Spinal cord (tissue), 10 donors: ENCODE data around the gene SPAG6. TPM values are rescaled to one million over a fixed set of nuclear protein-coding genes. Genes with fewer than 3 reads are reported as not detected.

Experiments used
- DNase-seq, 6 donors: peaks; one replicate each; pipeline versions ENCODE4 v3.0.0 to v3.0.0-alpha.2; 2013 to 2015; ENCODE audit warnings: low spot score in 6 of 6, low read depth in 4 of 6
- H3K27ac ChIP-seq: one replicate; pipeline ENCODE4 v1.5.1; 2013; ENCODE audit warnings: low read depth, low read length, control low read depth
- H3K27me3 ChIP-seq: one replicate; pipeline ENCODE4 v1.6.1; 2013; ENCODE audit warnings: low read length; ENCODE audit not compliant: control insufficient read depth, insufficient read depth
- H3K36me3 ChIP-seq: one replicate; pipeline ENCODE4 v1.6.1; 2013; ENCODE audit warnings: low read length; ENCODE audit not compliant: control insufficient read depth, insufficient read depth
- H3K4me1 ChIP-seq: one replicate; pipeline ENCODE4 v1.6.1; 2013; ENCODE audit warnings: low read length; ENCODE audit not compliant: control insufficient read depth, insufficient read depth
- H3K4me3 ChIP-seq: one replicate; pipeline ENCODE4 v1.5.1; 2013; ENCODE audit warnings: low read depth, low read length, control low read depth
- H3K9me3 ChIP-seq: one replicate; pipeline ENCODE4 v1.6.1; 2013; ENCODE audit warnings: low read length; ENCODE audit not compliant: control insufficient read depth, insufficient read depth
- WGBS: methylation state at CpG from one replicate; pipeline ENCODE4 v1.1.5; 2013; ENCODE audit warnings: missing lambda C conversion rate; ENCODE audit not compliant: insufficient coverage; 5-methylcytosine and 5-hydroxymethylcytosine counted together
- polyA plus RNA-seq, 2 donors: library from polyadenylated mRNA; unstranded; fragments of 120-200 nt; gene quantifications; one replicate each; pipeline ENCODE4 v1.2.1, GENCODE V29; 2013; ENCODE audit not compliant: insufficient read length in 2 of 2
- total RNA-seq, 2 donors: library from RNA; depleted of rRNA in 1 of 2; stranded (reverse); fragments of 120-200 nt in 1 of 2; fragments of >200 nt in 1 of 2; gene quantifications; one replicate each; pipeline versions ENCODE4 v1.2.3 to v1.2.4, GENCODE V29; 2013 to 2014
- donor health status: healthy.

Gene SPAG6
- total and polyA plus RNA-seq, 4 donors = 4.5 to 19.4 (median 11.5) TPM

DNA sequence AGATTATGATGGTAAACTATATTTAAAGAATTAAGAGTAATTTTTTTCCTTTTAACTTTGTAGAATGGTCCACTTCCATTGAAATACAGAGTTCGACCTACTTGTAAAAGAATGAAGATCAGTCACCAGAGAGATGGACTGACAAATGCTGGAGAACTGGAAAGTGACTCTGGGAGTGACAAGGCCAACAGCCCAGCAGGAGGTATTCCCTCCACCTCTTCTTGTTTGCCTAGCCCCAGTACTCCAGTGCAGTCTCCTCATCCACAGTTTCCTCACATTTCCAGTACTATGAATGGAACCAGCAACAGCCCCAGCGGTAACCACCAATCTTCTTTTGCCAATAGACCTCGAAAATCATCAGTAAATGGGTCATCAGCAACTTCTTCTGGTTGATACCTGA is 16.1 kb upstream of the SPAG6 start:
- DNase-seq = no peak
- 40% methylated on average over 1 of the region's 3 CpGs for WGBS
- H3K4me3 ChIP-seq = no peak overlapping the region
- no peaks in the 10 kb centered on the region for H3K9me3 ChIP-seq
- H3K27me3 ChIP-seq = peaks cover 30% of the 10 kb centered on the region
- H3K4me1 ChIP-seq = peaks cover 13% of the 10 kb centered on the region
- H3K27ac ChIP-seq = no peak overlapping the region
- H3K36me3 ChIP-seq = peaks cover 3% of the 10 kb centered on the region

DNA sequence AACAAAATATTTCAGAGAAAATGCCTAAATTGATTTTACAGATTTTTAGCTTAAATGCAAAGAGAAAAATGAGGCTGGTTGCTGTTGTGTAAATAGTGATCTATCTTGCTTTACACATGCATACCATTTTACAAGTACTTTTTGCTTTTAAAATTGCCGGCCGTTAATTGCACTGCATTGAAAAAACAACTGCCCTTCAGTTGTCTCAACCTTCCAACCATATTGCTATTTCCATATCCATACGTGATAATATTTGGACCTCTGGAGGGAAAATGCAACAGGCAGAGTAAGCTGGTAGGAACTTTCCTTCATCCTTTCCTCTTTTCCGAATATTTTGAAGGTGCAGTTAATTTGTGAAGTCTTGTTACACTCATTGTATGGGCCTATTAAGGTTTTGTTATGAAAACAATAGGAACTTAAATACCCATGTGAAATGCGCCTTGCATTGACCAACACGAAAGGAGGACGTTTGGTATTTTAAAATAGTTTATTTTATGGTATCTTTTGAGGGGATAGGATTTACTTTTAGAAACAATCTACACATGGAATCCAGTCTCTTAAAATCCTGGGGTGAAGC is 13.1 kb upstream of the SPAG6 start:
- DNase-seq = no peak
- Histone ChIP-seq H3K27ac (no peak overlapping the region), H3K27me3 (peaks cover 51% of the 10 kb centered on the region), H3K4me3 (no peak overlapping the region), H3K36me3 (peaks cover 3% of the 10 kb centered on the region), H3K9me3 (no peaks in the 10 kb centered on the region), H3K4me1 (peaks cover 34% of the 10 kb centered on the region)
- no CpG with 5 or more reads among the region's 7 CpGs for WGBS

DNA sequence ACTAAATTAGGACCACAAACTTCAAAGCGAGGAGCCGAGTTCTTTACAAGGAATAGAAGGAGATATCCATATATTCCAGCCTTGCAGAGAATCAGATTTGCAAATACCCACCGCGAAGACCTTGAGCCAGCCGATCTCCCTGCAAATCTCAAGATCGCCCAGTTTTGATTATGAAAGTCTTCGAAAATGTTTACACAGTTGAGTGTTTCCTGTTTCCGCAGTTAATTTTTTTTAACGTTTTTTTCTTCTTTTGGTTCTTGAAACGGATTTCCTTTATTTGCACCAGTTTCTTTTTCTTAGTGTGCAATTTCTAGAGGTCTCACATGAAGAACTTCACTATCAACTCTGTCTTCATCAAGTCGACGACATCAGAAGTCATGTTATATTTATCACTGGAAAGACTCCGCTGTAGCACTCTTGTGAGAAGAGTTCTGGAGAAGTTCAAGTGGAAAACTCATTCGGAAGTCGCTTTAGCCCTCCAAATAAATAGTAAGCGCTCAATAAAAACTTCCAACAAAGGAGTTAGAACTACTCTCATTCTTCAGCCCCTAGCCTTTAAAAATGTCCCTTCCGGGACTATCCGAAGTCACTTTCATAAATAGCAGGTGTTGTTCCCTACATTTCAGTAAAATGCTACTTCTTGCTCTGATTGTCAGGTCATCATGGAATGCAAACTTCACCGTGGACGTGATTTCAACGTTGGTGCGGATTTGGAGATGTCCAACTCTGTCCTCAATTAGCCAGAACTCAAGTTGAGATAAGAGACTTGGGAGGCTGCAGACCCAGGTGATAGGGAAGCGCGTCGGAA is 11.9 kb upstream of the SPAG6 start:
- no peak overlapping the region for H3K4me3 ChIP-seq
- 26% methylated on average over 17 of the region's 25 CpGs for WGBS
- peak in 1 of 6 donors; percentile 16 for DNase-seq

DNA sequence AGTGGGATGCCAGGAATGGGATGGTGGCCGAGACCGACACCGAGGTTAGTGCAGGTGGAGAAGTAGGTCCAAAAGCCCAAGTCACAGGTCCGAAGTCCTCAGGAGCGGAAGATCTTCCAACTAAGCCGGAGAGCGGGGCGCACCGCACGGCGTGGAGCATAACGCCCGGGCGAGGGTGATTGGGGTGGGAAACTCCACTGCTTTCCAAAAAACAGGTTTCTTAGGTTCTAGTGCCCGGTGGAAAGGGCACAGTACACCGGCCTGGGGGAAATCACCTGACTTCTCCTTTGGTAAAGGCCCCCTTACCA is 11.4 kb upstream of the SPAG6 start:
- WGBS = 7% methylated on average over 16 of the region's 16 CpGs
- H3K36me3 ChIP-seq = peaks cover 3% of the 10 kb centered on the region
- peaks cover 34% of the 10 kb centered on the region for H3K4me1 ChIP-seq
- H3K9me3 ChIP-seq = no peaks in the 10 kb centered on the region
- peaks cover 68% of the 10 kb centered on the region for H3K27me3 ChIP-seq
- no peak for DNase-seq
- no peak overlapping the region for H3K27ac ChIP-seq
- peak overlapping the region; percentile 22 for H3K4me3 ChIP-seq

More for the DNA sequence above, 11.9 kb upstream of the SPAG6 start:
- Histone ChIP-seq H3K27ac (no peak overlapping the region), H3K27me3 (peaks cover 62% of the 10 kb centered on the region), H3K36me3 (peaks cover 3% of the 10 kb centered on the region), H3K9me3 (no peaks in the 10 kb centered on the region), H3K4me1 (peaks cover 34% of the 10 kb centered on the region)

DNA sequence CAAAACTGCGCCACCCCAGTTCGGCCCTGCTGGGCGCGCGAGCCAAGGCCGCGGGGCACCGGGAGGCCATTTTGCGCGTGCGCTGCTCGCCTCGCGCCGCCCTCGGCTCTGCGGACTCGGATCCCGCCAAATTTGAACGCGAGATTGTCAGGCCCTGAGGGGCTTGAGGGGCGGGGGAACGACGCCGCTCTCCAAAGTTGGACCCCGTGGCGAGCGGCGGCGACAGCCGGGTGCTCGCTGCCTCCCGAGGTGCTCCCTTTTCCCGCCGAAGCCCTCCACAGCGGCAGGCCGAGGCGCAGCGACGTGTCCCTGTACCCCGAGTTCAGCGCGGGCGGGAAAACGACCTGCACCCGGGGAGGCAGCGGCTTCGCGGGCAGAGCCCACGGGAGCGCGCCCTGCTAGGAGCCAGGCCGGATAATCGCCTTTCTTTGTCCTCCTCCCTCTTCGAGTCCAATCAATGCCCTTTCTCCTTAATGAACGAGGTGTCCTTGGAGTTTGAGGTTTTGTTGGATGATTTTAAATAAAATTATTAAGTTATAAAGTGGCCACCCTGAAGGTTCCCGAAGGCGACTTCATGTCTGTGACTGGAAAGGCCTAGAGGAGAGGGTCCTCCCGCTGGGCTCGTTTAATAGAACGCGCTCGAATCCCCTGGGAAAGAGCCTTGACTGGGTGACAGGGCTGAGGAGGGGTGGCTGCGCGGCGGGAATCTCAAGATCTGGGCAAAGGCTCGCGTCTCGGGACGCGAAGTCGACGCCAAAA is 10.7 kb upstream of the SPAG6 start:
- Histone ChIP-seq H3K27ac (no peak overlapping the region), H3K36me3 (no peaks in the 10 kb centered on the region), H3K9me3 (no peaks in the 10 kb centered on the region), H3K4me3 (peak overlapping the region; percentile 39), H3K4me1 (peaks cover 34% of the 10 kb centered on the region), H3K27me3 (peaks cover 75% of the 10 kb centered on the region)
- WGBS = 1% methylated on average over 69 of the region's 73 CpGs
- peak in 2 of 6 donors; percentile 82 to 85 for DNase-seq

DNA sequence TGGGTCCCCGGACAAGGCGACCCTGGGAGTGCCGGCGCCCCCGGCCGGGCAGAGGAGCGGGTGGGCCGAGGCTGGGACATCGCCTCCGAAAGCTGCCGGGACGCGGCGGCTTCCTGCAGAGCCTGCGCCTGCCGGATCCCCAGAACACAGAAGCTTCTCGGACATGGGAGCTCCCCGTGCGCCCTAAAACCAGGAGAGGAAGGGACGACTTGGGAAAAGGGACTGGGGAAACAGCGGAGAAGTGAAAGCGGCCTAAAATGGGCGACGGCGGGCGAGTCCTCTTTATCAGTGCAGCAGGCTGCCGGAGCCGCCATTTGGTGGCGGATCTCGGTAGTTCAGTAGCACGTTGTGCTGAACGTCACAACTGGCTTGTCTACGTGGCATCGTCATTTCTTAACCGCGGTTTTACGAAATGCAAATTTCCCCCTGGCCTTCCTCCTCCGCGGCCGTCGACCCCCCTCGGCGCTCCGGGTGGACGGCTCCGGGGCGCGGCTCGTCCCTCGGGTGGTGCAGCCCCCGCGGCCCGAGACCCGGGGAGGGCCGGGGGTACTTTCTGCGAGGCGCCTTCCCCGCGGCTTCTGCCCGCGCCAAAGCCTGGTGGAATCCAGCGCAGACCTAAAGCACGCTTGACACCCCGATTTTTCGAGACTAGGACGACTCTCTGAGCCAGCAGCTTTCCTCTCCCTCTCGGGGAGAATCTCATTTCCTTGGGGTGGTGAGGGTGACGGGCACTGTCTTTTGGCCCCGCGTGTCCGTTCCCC is 9.9 kb upstream of the SPAG6 start:
- Histone ChIP-seq H3K27ac (no peak overlapping the region), H3K4me1 (peaks cover 36% of the 10 kb centered on the region), H3K4me3 (peak overlapping the region; percentile 39), H3K27me3 (peaks cover 82% of the 10 kb centered on the region), H3K9me3 (no peaks in the 10 kb centered on the region), H3K36me3 (no peaks in the 10 kb centered on the region)
- under 1% methylated on average over 69 of the region's 71 CpGs for WGBS
- DNase-seq = peak in 2 of 6 donors; percentile 85 to 86

DNA sequence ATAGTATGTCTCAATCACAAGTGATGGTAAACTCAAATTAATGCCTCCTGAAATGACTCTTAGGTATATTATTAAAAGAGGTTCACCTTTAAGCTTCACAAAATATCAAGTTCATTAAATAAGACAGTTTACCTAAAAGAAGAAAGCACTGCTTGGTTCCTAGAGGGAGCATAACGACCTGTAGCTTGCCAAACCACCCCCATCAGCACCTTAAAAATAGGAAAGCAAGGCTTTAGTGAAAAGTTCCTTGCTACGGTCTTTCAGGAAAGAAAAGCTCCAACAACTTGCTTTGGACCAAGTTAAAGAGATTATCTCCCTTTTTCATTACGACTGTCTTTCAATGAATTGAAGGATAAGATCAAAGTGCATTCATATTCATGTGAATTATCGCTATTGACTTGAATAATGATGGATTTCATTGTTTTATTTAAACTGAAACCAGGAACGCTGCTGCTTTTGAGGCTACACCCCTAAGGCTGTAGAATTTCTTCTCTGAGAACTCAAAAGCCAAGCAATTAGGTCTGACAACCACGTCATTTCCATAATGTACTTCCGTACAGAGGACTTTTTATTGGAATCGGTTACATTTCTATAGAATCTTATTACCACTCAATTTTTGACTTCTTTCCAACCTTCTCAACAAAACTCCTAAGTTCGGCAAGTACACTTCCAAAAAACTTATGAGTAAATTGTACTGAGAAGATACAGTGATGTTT is 7.0 kb upstream of the SPAG6 start:
- peaks cover 44% of the 10 kb centered on the region for H3K4me1 ChIP-seq
- peaks cover 94% of the 10 kb centered on the region for H3K27me3 ChIP-seq
- WGBS = no CpG with 5 or more reads among the region's 9 CpGs
- H3K27ac ChIP-seq = no peak overlapping the region
- no peaks in the 10 kb centered on the region for H3K9me3 ChIP-seq
- peak in 2 of 6 donors; percentile 37 to 44 for DNase-seq
- no peak overlapping the region for H3K4me3 ChIP-seq
- H3K36me3 ChIP-seq = no peaks in the 10 kb centered on the region

DNA sequence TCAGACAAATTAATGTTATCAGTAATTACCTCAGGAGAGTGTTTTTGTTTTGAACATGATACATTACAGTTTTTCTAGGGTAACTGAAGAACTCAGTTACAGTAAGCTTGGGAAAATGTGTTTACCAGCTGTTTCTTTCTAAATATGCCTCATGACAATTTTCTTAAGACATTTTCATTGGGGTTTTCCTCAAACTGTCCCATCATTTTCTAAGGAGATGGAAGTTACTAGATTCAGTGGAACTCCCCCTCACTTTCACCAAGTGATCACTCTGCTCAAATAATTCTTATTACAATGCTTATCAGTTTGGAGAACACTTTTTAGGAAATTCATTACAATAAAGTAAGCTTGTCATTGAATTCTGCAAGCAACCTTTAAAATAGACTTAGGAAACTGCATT is 6.4 kb upstream of the SPAG6 start:
- no peak for DNase-seq
- H3K4me1 ChIP-seq = peaks cover 42% of the 10 kb centered on the region
- no peak overlapping the region for H3K27ac ChIP-seq
- H3K36me3 ChIP-seq = no peaks in the 10 kb centered on the region
- no peak overlapping the region for H3K4me3 ChIP-seq
- H3K27me3 ChIP-seq = peaks cover 94% of the 10 kb centered on the region
- H3K9me3 ChIP-seq = no peaks in the 10 kb centered on the region

DNA sequence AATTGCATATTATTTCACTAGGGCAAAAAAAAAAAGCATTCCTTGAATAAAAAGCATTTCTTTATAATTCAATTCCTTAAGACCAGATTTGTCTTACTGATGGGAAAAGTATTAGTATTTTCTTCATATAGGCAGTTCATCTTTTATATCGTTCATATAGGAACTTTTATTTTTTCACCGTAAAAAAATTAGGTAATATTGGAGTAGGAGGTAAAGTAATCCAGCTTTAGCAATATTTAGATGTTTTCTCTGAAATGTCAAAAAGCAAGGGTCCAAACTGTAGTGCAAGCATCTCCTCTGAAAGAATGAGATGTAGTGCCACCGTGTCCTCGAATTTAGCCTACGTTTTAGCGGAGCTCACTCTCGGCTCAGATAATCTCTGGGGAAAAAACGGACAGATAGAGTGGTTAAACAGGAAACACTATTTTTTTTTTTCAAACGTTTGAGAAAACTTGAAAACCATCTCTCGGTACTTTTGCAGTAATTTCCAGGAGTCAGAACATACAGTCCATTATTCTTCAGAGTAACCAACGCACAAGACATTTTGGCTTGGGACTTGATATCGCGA is 5.5 kb upstream of the SPAG6 start:
- Histone ChIP-seq H3K27ac (no peak overlapping the region), H3K36me3 (no peaks in the 10 kb centered on the region), H3K4me1 (peaks cover 32% of the 10 kb centered on the region), H3K27me3 (peaks cover 94% of the 10 kb centered on the region), H3K4me3 (peak overlapping the region; percentile 70), H3K9me3 (no peaks in the 10 kb centered on the region)
- DNase-seq = no peak
- WGBS = 0% methylated on average over 7 of the region's 13 CpGs
